ENCODE data around the gene MGLL.

Gene MGLL

GRCh38 chr3:127710155-127710941 is 112.0 kb downstream of the MGLL start:
- Histone ChIP-seq H3K18ac (ENCODE audit: low read length) (no peak overlapping the region), H3K4me1 (ENCODE audit: control insufficient read depth in 1 of 2, insufficient read depth in 2 of 2, low read length in 2 of 2) (peaks cover 0 to 2% of the 10 kb centered on the region in 2 experiments), H3K27ac (ENCODE audit: low read depth, low read length) (no peak overlapping the region), H4K8ac (ENCODE audit: low read depth, low read length) (no peak overlapping the region), H3K27me3 (ENCODE audit: insufficient read depth, low read length) (no peaks in the 10 kb centered on the region), H4K12ac (ENCODE audit: low read depth, low read length) (no peak overlapping the region), H3K36me3 (ENCODE audit: control insufficient read depth in 1 of 2, insufficient read depth in 2 of 2, low read length in 2 of 2) (no peaks in the 10 kb centered on the region), H2AFZ (ENCODE audit: insufficient read depth, low read length, poor library complexity) (no peak overlapping the region), H3K79me1 (ENCODE audit: low read length) (no peaks in the 10 kb centered on the region), H4K91ac (ENCODE audit: low read depth, low read length) (no peak overlapping the region), H3K79me2 (ENCODE audit: control insufficient read depth, insufficient read depth, low read length, poor library complexity) (no peaks in the 10 kb centered on the region), H3K14ac (ENCODE audit: low read length) (no peak overlapping the region), H3K4me2 (ENCODE audit: low read length) (no peak overlapping the region), H3K4ac (ENCODE audit: low read depth, low read length) (no peak overlapping the region), H2BK5ac (ENCODE audit: low read depth, low read length, poor library complexity) (no peak overlapping the region), H3K23ac (ENCODE audit: low read length) (no peak overlapping the region), H2AK5ac (ENCODE audit: low read length) (no peak overlapping the region), H3K9ac (ENCODE audit: low read length) (no peak overlapping the region), H2BK120ac (ENCODE audit: insufficient read depth, low read length, poor library complexity) (no peak overlapping the region), H3K4me3 (ENCODE audit: low read depth, low read length) (no peak overlapping the region), H2BK12ac (ENCODE audit: low read length) (no peak overlapping the region), H3K9me3 (ENCODE audit: insufficient read depth, low read depth, low read length) (no peaks in the 10 kb centered on the region)
- no peak for DNase-seq
- WGBS (ENCODE audit: extremely low coverage, insufficient coverage, insufficient read length): no CpG with 5 or more reads among the region's 18 CpGs

- no peaks in the 10 kb centered on the region for H3K36me3 ChIP-seq (ENCODE audit: control insufficient read depth in 1 of 2, insufficient read depth in 2 of 2, low read length in 2 of 2)
- H4K91ac ChIP-seq (ENCODE audit: low read depth, low read length): no peak overlapping the region
- H3K79me2 ChIP-seq (ENCODE audit: control insufficient read depth, insufficient read depth, low read length, poor library complexity): no peaks in the 10 kb centered on the region
- H4K12ac ChIP-seq (ENCODE audit: low read depth, low read length): no peak overlapping the region
- no peak overlapping the region for H3K9ac ChIP-seq (ENCODE audit: low read length)
- no peak overlapping the region for H3K14ac ChIP-seq (ENCODE audit: low read length)
- H2AK5ac ChIP-seq (ENCODE audit: low read length): no peak overlapping the region
- H2BK12ac ChIP-seq (ENCODE audit: low read length): no peak overlapping the region
- no peak overlapping the region for H3K4me3 ChIP-seq (ENCODE audit: low read depth, low read length)
- H4K8ac ChIP-seq (ENCODE audit: low read depth, low read length): no peak overlapping the region
- H3K27ac ChIP-seq (ENCODE audit: low read depth, low read length): no peak overlapping the region
- no peak overlapping the region for H2AFZ ChIP-seq (ENCODE audit: insufficient read depth, low read length, poor library complexity)
- H3K18ac ChIP-seq (ENCODE audit: low read length): no peak overlapping the region
- no peak overlapping the region for H3K4ac ChIP-seq (ENCODE audit: low read depth, low read length)
- H2BK5ac ChIP-seq (ENCODE audit: low read depth, low read length, poor library complexity): no peak overlapping the region
- no peaks in the 10 kb centered on the region for H3K79me1 ChIP-seq (ENCODE audit: low read length)
- no peak for DNase-seq
- no peak overlapping the region for H3K4me2 ChIP-seq (ENCODE audit: low read length)
- H3K27me3 ChIP-seq (ENCODE audit: insufficient read depth, low read length): no peaks in the 10 kb centered on the region
- H3K4me1 ChIP-seq (ENCODE audit: control insufficient read depth in 1 of 2, insufficient read depth in 2 of 2, low read length in 2 of 2): peaks cover 0 to 2% of the 10 kb centered on the region in 2 experiments
- H2BK120ac ChIP-seq (ENCODE audit: insufficient read depth, low read length, poor library complexity): no peak overlapping the region
- no peak overlapping the region for H3K23ac ChIP-seq (ENCODE audit: low read length)
- WGBS (ENCODE audit: extremely low coverage, insufficient coverage, insufficient read length): no CpG with 5 or more reads among the region's 3 CpGs
- no peaks in the 10 kb centered on the region for H3K9me3 ChIP-seq (ENCODE audit: insufficient read depth, low read depth, low read length)
Observed at GRCh38 chr3:127709320-127710060, 112.8 kb downstream of the MGLL start.

- Histone ChIP-seq H3K9me3 (ENCODE audit: insufficient read depth, low read depth, low read length) (no peaks in the 10 kb centered on the region), H3K23ac (ENCODE audit: low read length) (no peak overlapping the region), H3K4me1 (ENCODE audit: control insufficient read depth in 1 of 2, insufficient read depth in 2 of 2, low read length in 2 of 2) (no peaks in the 10 kb centered on the region), H2BK12ac (ENCODE audit: low read length) (no peak overlapping the region), H3K27ac (ENCODE audit: low read depth, low read length) (no peak overlapping the region), H3K79me2 (ENCODE audit: control insufficient read depth, insufficient read depth, low read length, poor library complexity) (no peaks in the 10 kb centered on the region), H2AFZ (ENCODE audit: insufficient read depth, low read length, poor library complexity) (no peak overlapping the region), H3K27me3 (ENCODE audit: insufficient read depth, low read length) (no peaks in the 10 kb centered on the region), H4K91ac (ENCODE audit: low read depth, low read length) (no peak overlapping the region), H3K14ac (ENCODE audit: low read length) (no peak overlapping the region), H2AK5ac (ENCODE audit: low read length) (no peak overlapping the region), H2BK120ac (ENCODE audit: insufficient read depth, low read length, poor library complexity) (no peak overlapping the region), H3K9ac (ENCODE audit: low read length) (no peak overlapping the region), H3K4me2 (ENCODE audit: low read length) (no peak overlapping the region), H2BK5ac (ENCODE audit: low read depth, low read length, poor library complexity) (no peak overlapping the region), H3K4ac (ENCODE audit: low read depth, low read length) (no peak overlapping the region), H4K8ac (ENCODE audit: low read depth, low read length) (no peak overlapping the region), H3K18ac (ENCODE audit: low read length) (no peak overlapping the region), H3K4me3 (ENCODE audit: low read depth, low read length) (no peak overlapping the region), H4K12ac (ENCODE audit: low read depth, low read length) (no peak overlapping the region), H3K79me1 (ENCODE audit: low read length) (no peaks in the 10 kb centered on the region), H3K36me3 (ENCODE audit: control insufficient read depth in 1 of 2, insufficient read depth in 2 of 2, low read length in 2 of 2) (no peaks in the 10 kb centered on the region)
- DNase-seq: no peak
- WGBS (ENCODE audit: extremely low coverage, insufficient coverage, insufficient read length): no CpG with 5 or more reads among the region's 2 CpGs
Observed at GRCh38 chr3:127708837-127709236, 113.5 kb downstream of the MGLL start.

GRCh38 chr3:127707851-127708411 is 114.4 kb downstream of the MGLL start:
- H3K36me3 ChIP-seq (ENCODE audit: control insufficient read depth in 1 of 2, insufficient read depth in 2 of 2, low read length in 2 of 2): no peaks in the 10 kb centered on the region
- H3K79me1 ChIP-seq (ENCODE audit: low read length): no peaks in the 10 kb centered on the region
- H2BK120ac ChIP-seq (ENCODE audit: insufficient read depth, low read length, poor library complexity): no peak overlapping the region
- no peak overlapping the region for H3K27ac ChIP-seq (ENCODE audit: low read depth, low read length)
- H4K91ac ChIP-seq (ENCODE audit: low read depth, low read length): no peak overlapping the region
- no peak overlapping the region for H2BK12ac ChIP-seq (ENCODE audit: low read length)
- no peak overlapping the region for H3K9ac ChIP-seq (ENCODE audit: low read length)
- no peak overlapping the region for H3K4ac ChIP-seq (ENCODE audit: low read depth, low read length)
- no peak overlapping the region for H3K23ac ChIP-seq (ENCODE audit: low read length)
- no peak overlapping the region for H3K18ac ChIP-seq (ENCODE audit: low read length)
- no peaks in the 10 kb centered on the region for H3K79me2 ChIP-seq (ENCODE audit: control insufficient read depth, insufficient read depth, low read length, poor library complexity)
- H3K4me2 ChIP-seq (ENCODE audit: low read length): no peak overlapping the region
- no peak overlapping the region for H2AK5ac ChIP-seq (ENCODE audit: low read length)
- H2BK5ac ChIP-seq (ENCODE audit: low read depth, low read length, poor library complexity): no peak overlapping the region
- no peaks in the 10 kb centered on the region for H3K4me1 ChIP-seq (ENCODE audit: control insufficient read depth in 1 of 2, insufficient read depth in 2 of 2, low read length in 2 of 2)
- H3K4me3 ChIP-seq (ENCODE audit: low read depth, low read length): no peak overlapping the region
- H3K9me3 ChIP-seq (ENCODE audit: insufficient read depth, low read depth, low read length): no peaks in the 10 kb centered on the region
- H4K8ac ChIP-seq (ENCODE audit: low read depth, low read length): no peak overlapping the region
- WGBS (ENCODE audit: extremely low coverage, insufficient coverage, insufficient read length): no CpG with 5 or more reads among the region's 13 CpGs
- no peak for DNase-seq
- H4K12ac ChIP-seq (ENCODE audit: low read depth, low read length): no peak overlapping the region
- no peak overlapping the region for H3K14ac ChIP-seq (ENCODE audit: low read length)
- no peaks in the 10 kb centered on the region for H3K27me3 ChIP-seq (ENCODE audit: insufficient read depth, low read length)
- no peak overlapping the region for H2AFZ ChIP-seq (ENCODE audit: insufficient read depth, low read length, poor library complexity)

Data from trophoblast cell (in vitro differentiated cells and primary cell).